ENCODE measurements around the gene CHM.
"Not testable (repeated sequence)": the region's sequence is repeated elsewhere in the genome, so short reads cannot be mapped to it uniquely, and the experiment has no call there.

CHM gene

GRCh38 chrX:86039625-86040568 is 7.5 kb downstream of the CHM start:
- H3K4me3 ChIP-seq: no peak overlapping the region
- TF ChIP-seq CTCF (IDR thresholded peaks at IDR 0.05): no peak

DNA sequence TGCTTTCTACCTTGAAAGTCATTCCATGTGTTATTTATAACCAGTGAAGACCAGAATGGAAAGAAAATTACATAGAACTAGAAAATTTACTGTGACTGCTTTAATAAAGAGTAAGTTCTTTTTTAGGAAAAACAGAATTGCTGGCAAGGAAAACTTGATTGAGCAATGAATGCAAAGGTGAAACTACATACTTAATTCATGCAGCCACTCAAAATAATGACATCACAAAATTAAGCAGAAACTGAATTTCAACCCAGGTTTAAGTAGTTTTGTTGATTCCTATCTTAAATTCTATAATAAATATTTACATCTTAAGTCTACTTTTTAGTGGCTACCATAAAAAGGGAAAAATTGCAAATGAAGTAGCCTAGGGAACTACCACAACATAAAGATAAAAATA is 14.0 kb downstream of the CHM start:
- H3K27ac ChIP-seq: no peak overlapping the region
- no peak overlapping the region for H3K4me3 ChIP-seq
- no peak for DNase-seq (ENCODE audit: low spot score)
- no peak for TF ChIP-seq CTCF (IDR thresholded peaks at IDR 0.05)

More at GRCh38 chrX:86039625-86040568, 7.5 kb downstream of the CHM start:
- no peak for DNase-seq (ENCODE audit: low spot score)
- no peak overlapping the region for H3K27ac ChIP-seq

GRCh38 chrX:86028681-86029080 is 18.7 kb downstream of the CHM start:
- no peak for DNase-seq (ENCODE audit: low spot score)
- TF ChIP-seq CTCF (IDR thresholded peaks at IDR 0.05): no peak
- no peak overlapping the region for H3K4me3 ChIP-seq
- no peak overlapping the region for H3K27ac ChIP-seq

GRCh38 chrX:86023811-86024210 is 23.5 kb downstream of the CHM start:
- no peak for TF ChIP-seq CTCF (IDR thresholded peaks at IDR 0.05)
- no peak for DNase-seq (ENCODE audit: low spot score)
- Histone ChIP-seq H3K4me3 (no peak overlapping the region), H3K27ac (no peak overlapping the region)

DNA sequence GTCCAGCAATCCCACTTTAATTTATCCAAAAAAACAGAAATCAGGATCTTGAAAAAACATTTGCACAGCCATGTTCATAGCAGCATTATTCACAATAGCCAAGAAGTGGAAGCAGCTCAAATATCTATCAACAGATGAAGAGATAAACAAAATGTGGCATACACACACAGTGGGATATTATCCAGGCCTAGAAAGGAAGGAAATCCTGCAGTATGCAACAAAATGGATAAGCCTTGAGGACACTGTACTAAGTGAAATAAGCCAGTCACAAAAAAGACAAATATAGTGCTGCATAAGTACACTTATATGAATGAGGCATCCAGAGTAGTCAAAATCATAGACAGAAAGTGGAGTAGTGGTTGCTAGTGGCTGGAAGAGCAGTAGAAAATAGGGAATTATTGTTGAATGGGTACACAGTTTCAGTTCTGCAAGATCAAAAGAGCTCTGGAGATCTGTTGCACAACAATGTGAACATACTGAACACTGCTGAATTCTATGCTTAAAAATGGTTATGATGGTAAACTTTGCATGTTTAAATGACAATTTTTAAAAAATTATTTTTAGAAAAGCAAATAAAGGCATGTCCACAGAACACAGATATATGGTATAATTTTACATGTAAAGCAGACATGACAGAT is 25.6 kb downstream of the CHM start:
- Histone ChIP-seq H3K27ac (no peak overlapping the region), H3K4me3 (no peak overlapping the region)
- DNase-seq (ENCODE audit: low spot score): no peak
- no peak for TF ChIP-seq CTCF (IDR thresholded peaks at IDR 0.05)

DNA sequence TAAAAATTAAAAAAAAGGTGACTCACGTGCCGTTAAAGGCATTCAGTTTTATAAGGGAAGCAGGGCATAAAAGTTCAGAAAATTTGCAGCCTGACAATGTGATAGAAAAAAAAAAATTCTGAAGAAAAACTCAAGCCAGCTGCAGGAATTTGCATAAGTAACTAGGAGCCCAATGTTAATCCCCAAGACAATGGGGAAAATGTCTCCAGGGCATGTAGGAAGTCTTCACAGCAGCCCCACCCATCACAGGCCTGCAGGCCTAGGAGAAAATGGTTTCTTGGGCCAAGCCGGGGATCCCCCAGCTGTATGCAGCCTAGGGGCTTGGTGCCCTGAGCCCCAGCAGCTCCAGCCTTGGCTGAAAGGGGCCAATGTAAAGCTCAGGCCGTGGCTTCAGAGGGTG is 31.2 kb downstream of the CHM start:
- Histone ChIP-seq H3K27ac (no peak overlapping the region), H3K4me3 (no peak overlapping the region)
- DNase-seq (ENCODE audit: low spot score): no peak
- TF ChIP-seq CTCF (IDR thresholded peaks at IDR 0.05): no peak

GRCh38 chrX:86014959-86015358 is 32.4 kb downstream of the CHM start:
- H3K4me3 ChIP-seq; H3K27ac ChIP-seq; DNase-seq (ENCODE audit: low spot score): not testable (repeated sequence)
